ENCODE measurements around the gene ATN1. TPM values are rescaled to one million over a fixed set of nuclear protein-coding genes. Genes with fewer than 3 reads are reported as not detected.

The ATN1 gene
- total and polyA plus RNA-seq, 9 of the 15 experiments (the other 6 are each of a cell fraction or from before 2014, with no cell fraction given), result 0.15 to 49.8 (median 2.7) TPM

GRCh38 chr12:6890789-6891645, 36.7 kb upstream of the ATN1 start (continued):
- TF ChIP-seq RCOR1 (IDR thresholded peaks at IDR 0.05; ENCODE audit: borderline replicate concordance in 1 of 2, low read depth in 2 of 2, low read length in 2 of 2), result 0 out of 4 replicates have a peak, but pooled peaks of 1 of the 2 experiments have one; percentile 5
- TF ChIP-seq PCBP1 (IDR thresholded peaks at IDR 0.05; ENCODE audit: low read depth, low read length, poor library complexity, severe bottlenecking), result no peak
- no peak for TF ChIP-seq ZNF165 (CRISPR knock-in tag; IDR thresholded peaks at IDR 0.05; ENCODE audit: borderline replicate concordance)
- TF ChIP-seq CTBP1 (IDR thresholded peaks at IDR 0.05; ENCODE audit: borderline replicate concordance), result peak; percentile 82
- no peak for TF ChIP-seq HDAC1 (IDR thresholded peaks at IDR 0.05)
- peak; percentile 97 for TF ChIP-seq ZNF316 (IDR thresholded peaks at IDR 0.05)
- TF ChIP-seq PRPF4 (IDR thresholded peaks at IDR 0.05; ENCODE audit: insufficient read depth, low read depth, low read length, poor library complexity, severe bottlenecking), result no peak
- TF ChIP-seq FOXA3 (CRISPR knock-in tag; conservative IDR thresholded peaks at IDR 0.05 in 1 of 2, IDR thresholded peaks at IDR 0.05 in 1 of 2), result no peak
- TF ChIP-seq CEBPG (CRISPR knock-in tag; IDR thresholded peaks at IDR 0.05), result peak; percentile 99
- peak; percentile 97 to 98 for TF ChIP-seq CEBPG (tag; conservative IDR thresholded peaks at IDR 0.05 in 1 of 2, IDR thresholded peaks at IDR 0.05 in 1 of 2)
- peak; percentile 36; the same call in 1 of the 2 replicates for TF ChIP-seq SMARCE1 (IDR thresholded peaks at IDR 0.05)
- TF ChIP-seq BCOR (IDR thresholded peaks at IDR 0.05), result no peak
- TF ChIP-seq TOE1 (IDR thresholded peaks at IDR 0.05; ENCODE audit: borderline replicate concordance), result peak; percentile 94
- TF ChIP-seq TOE1 (CRISPR knock-in tag; IDR thresholded peaks at IDR 0.05; ENCODE audit: borderline replicate concordance, low read depth), result no peak
- TF ChIP-seq SIN3A (IDR thresholded peaks at IDR 0.05; ENCODE audit: borderline replicate concordance in 2 of 2, control insufficient read depth in 1 of 2, low read depth in 2 of 2, low read length in 2 of 2), result 0 out of 4 replicates have a peak, but pooled peaks of 1 of the 2 experiments have one; percentile 55
- no peak for TF ChIP-seq EZH2 (IDR thresholded peaks at IDR 0.05; ENCODE audit: borderline replicate concordance, low read depth, low read length)
- peak; percentile 70; the same call in 1 of the 2 replicates for TF ChIP-seq KLF13 (tag; IDR thresholded peaks at IDR 0.05; ENCODE audit: borderline replicate concordance, low read depth)
- no peak for TF ChIP-seq GATAD2A (IDR thresholded peaks at IDR 0.05)
- TF ChIP-seq GATAD2B (IDR thresholded peaks at IDR 0.05; ENCODE audit: borderline replicate concordance), result peak; percentile 74; the same call in 1 of the 2 replicates
- TF ChIP-seq, protein P1, sequence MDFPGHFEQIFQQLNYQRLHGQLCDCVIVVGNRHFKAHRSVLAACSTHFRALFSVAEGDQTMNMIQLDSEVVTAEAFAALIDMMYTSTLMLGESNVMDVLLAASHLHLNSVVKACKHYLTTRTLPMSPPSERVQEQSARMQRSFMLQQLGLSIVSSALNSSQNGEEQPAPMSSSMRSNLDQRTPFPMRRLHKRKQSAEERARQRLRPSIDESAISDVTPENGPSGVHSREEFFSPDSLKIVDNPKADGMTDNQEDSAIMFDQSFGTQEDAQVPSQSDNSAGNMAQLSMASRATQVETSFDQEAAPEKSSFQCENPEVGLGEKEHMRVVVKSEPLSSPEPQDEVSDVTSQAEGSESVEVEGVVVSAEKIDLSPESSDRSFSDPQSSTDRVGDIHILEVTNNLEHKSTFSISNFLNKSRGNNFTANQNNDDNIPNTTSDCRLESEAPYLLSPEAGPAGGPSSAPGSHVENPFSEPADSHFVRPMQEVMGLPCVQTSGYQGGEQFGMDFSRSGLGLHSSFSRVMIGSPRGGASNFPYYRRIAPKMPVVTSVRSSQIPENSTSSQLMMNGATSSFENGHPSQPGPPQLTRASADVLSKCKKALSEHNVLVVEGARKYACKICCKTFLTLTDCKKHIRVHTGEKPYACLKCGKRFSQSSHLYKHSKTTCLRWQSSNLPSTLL (IDR thresholded peaks at IDR 0.05), result no peak
- no peak for TF ChIP-seq ZZZ3 (IDR thresholded peaks at IDR 0.05)
- TF ChIP-seq NR2C2 (CRISPR knock-in tag; IDR thresholded peaks at IDR 0.05), result no peak
- TF ChIP-seq NR2C2 (tag; IDR thresholded peaks at IDR 0.05), result peak; percentile 27; the same call in 1 of the 2 replicates
- TF ChIP-seq NR2F6 (CRISPR knock-in tag; IDR thresholded peaks at IDR 0.05), result no peak

Data from K562 (cell line).